Measurements from ENCODE around the gene NR2F1.

DNA sequence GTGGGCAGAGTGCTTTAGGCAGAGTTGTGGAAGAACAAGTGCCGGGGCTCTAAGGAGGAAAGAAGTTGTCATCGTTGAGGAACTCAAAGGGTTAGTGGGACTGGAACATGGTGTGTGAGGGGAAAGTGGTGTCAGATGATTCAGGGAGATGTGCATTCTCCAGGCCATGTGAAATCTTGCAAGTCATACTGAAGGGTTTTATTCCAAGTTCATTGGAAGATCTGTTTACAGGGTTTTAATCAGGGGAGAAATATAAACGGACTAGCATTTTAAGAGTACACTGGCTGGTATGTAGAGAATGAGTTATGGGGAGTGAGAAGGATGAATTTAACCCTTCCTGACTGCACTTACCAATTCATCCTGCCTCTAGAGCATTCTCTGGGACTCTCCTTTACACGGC lies 49.3 kb downstream of the NR2F1 start:
- TF ChIP-seq, protein P1, sequence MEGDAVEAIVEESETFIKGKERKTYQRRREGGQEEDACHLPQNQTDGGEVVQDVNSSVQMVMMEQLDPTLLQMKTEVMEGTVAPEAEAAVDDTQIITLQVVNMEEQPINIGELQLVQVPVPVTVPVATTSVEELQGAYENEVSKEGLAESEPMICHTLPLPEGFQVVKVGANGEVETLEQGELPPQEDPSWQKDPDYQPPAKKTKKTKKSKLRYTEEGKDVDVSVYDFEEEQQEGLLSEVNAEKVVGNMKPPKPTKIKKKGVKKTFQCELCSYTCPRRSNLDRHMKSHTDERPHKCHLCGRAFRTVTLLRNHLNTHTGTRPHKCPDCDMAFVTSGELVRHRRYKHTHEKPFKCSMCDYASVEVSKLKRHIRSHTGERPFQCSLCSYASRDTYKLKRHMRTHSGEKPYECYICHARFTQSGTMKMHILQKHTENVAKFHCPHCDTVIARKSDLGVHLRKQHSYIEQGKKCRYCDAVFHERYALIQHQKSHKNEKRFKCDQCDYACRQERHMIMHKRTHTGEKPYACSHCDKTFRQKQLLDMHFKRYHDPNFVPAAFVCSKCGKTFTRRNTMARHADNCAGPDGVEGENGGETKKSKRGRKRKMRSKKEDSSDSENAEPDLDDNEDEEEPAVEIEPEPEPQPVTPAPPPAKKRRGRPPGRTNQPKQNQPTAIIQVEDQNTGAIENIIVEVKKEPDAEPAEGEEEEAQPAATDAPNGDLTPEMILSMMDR (IDR thresholded peaks at IDR 0.05; ENCODE audit: poor library complexity): no peak
- TF ChIP-seq EZH2 (IDR thresholded peaks at IDR 0.05; ENCODE audit: borderline replicate concordance): no peak
- TF ChIP-seq EZH2phosphoT487 (IDR thresholded peaks at IDR 0.05; ENCODE audit: low read depth, severe bottlenecking, unreplicated experiment): no peak
